NCI-H2227 treated with DMSO at 0.1 percent for 48 hours (cell line): Measurements from ENCODE around the gene KLHDC7B.

Experiments used
- DNase-seq: peaks from one replicate; lab custom pipeline; 2025; lab: John Stamatoyannopoulos, UW

The KLHDC7B gene

DNA sequence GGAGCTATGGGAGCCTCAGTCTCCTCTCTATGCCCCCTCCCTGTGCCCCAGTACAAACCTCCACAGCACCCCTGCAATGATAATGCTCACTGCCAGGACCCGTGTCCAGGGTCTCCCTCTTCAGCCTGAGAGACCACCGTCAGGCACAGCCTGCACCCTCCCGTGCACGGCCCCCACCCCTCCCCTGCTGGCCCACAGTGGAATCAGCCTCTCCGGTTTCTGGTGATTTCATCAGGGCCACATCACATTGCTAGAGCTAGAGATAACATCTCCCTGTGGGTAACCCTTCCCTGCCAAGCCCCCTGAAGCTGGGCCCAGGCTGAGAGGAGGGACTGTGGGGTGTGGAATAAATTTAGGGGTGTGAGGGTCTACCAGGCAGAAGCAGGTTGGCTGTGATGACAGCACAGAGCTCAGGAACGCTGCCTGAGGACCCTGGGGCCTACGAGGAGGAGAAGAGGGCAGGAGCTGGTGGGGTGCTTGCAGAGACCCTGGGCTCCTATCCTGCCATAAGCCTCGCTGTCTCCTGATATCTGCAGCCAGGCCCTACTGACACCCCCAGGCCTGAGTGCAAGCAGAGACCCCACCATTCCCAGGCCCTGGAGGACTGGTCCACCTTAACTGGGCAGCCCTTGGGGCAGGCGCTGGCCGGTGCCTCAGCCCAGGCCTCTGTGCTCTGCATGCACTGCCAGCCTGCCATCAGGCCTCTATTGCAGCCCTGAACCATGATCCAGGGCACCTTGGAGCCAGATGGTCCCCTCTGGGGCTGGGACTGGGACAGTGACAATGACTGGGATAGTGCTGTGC, at the start of gene KLHDC7B:
Gene KLHDC7B, plus strand, starts transcription at position 378 of the 804 bp plus-strand sequence. Its CDS starts 345 bp downstream, at position 723.
- DNase-seq: no peak

DNA sequence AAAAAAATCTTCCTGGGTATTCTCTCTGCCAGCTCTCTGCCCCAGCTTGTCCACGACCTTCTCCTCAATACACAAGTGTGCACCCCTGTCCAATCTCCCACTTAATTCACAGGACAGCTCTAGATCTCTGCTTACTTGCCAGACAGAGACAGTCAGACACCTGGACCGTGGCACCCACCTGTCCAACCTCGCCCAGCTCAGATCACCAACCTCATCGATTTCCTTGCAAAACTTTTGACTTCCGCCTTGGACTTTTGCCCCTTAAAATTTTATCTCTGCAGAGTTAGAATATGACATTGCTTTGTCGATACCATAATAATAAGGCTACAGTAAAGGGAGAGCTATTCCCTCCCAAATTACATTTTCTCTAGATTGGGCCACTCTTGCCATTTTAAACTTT, 48.6 kb upstream of the KLHDC7B start:
- no peak for DNase-seq

DNA sequence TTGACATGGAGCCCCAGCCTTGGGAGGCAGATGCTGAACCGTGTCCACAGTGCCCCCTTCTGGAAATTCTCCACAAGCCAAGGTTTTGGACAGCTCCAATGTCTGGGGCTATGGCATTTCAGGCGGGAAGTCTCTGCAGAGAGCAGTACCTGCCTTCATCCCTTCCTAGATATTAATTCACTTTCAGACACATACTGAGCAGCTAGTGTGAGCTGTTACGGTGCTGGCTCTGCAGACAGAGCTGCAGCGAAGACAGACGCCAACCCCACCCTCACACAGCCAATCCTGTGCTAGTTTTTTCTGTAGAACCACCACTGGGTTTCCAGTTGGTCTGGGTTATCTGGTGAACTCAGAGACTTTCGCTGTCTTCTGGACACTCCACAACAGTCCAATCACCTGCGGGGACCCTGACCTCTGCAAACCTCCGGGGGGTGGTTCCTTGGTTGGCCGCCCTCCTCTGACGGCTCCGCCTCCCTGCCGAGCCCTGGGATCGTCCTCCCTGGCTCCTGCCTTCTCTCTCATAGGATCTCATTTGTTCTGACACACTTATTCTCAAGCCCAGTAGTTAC, 47.3 kb upstream of the KLHDC7B start:
- DNase-seq: peak; percentile 68

DNA sequence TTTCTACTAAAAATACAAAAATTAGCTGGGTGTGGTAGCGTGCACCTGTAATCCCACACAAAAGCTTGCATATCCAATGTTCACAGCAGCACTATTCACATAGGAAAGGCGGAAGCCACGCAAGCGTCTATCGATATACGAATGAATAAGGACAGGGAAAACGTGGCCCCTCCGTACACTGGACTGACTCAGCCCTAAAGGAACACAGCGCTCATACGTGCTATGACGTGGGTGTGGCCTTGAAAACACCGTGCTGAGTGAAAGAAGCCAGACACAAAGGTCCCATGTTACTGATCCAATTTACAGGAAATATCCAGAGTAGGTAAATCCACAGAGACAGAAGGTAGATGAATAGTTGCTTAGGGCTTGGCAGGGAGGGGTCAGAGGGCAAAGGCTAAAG, 45.2 kb upstream of the KLHDC7B start:
- DNase-seq: no peak

DNA sequence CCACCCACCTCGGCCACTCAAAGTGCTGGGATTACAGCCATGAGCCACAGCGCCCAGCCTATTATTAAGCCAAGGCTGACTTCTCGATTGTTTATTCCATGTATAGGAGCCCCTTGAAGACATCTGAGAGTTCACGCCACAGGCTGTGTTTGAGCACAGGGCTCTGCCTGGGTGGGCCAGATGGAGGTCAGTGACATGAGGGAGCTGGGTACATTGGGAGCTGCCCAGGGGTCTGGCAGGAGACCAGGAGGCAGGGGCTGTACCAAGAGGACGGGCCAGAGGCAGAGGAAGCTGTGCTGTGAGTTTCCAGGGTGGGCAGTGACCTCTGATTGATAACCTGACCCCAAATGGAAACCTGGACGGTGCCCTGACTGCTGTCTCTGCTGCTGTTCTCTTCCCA, 43.6 kb upstream of the KLHDC7B start:
- DNase-seq: no peak

DNA sequence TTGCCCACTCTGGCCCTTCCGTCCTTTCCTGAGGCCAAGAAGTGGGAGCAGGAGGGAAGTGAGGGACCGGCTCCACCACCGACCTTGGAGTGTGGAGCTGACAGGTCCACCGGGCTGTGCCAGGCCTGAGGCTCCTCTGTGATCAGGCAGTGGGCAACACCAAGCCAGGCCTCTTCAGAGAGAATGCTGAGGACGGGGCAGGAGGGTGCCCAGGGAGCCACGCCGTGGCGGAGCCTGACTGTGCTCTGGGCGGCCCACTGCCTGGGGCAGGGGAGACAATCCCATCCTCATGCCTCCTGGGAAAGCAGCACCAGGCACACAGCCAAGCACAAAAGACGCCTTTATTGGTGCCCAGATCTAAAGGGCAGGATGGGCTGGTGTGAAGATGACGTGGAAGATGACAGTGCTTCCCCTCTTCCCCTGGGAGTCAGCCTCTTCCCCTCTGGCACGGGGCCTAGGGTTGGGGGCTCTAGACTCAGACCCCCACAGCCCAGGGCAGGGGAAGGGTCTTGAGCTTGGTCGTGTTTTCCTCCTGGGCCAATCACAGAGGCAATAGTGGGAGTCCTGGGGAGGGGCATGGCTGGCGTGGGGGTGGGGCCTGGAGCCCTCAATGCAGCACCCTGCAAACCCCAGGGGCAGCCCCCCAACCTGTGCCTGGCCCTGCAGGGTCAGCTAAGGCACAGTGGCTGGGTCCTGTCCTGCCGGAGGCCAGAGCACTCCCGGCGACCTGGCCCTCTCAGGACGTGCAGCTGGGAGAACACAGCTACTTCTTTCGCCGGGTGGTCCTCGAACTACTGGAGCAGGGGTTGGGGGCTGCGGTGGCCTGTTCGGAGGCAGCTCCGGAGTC, 42.8 kb upstream of the KLHDC7B start:
- DNase-seq: no peak

DNA sequence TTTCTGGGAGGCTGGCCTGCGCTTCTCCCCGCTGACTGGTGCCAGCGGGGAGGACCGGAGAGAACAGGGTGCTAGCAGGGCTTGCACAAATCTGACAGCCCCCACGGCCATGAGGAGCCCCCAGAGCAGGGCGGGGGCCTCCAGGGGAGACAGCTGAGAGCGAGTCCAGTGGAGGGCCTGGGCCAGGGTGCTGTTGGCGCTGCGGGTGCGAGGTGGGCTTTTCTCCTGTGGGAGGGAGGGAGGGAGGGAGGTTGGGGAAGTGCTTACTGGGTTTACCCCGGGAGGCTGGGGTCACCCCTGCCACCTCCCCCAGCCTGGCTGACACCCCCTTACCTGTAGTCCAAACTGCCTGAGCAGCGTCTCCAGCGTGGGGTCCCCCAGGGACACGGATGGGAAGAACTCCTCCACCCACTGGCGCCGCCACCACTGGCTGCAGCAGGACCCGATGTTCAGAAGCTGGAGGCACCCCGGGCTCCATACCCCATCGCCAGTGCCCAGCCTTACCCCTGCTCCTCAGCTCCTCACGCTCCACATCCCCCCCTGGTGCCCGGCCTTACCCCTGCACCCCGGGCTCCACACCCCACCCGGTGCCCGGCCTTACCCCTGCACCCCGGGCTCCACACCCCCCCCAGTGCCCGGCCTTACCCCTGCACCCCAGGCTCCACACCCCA, 42.1 kb upstream of the KLHDC7B start:
- no peak for DNase-seq

DNA sequence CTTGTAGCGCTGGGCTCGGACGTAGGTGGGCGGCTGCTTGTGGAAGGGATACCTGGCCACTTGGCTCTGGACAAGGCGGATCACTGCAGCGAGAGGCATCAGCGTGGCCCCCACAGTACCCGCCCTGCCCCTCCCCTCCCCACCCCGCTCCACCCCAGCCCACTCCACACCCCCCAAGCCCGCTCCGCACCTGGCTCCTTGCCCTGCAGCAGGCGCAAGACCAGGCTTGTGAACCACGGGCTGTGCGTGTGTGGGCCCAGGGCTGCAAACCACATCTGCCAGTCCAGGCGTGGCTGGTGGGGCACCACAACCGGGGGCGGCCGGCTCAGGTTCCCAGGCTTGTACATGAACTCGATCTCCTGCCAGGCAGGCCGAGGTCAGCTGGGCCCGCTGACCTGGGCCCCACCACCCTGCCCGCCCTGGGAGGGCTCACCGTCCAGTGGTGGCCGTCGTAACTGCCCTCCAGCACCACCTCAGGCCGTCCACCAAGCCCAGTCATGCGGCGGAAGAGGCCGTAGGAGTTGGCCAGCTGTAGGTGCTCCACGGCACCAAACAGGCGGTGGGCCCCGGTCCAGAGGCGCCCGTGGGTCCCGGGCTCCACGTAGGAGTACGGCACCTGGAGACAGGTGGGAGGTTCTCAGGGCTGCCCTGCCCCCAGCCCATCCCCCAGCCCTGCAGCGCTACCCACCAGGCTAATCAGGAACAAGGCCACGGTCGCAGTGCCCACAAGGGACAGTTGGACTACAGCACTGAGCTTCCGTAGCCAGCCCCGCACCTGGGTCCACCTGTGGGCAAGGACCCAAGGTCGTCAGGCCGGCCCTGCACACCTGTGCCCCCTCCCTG, 41.1 kb upstream of the KLHDC7B start:
- DNase-seq: no peak

DNA sequence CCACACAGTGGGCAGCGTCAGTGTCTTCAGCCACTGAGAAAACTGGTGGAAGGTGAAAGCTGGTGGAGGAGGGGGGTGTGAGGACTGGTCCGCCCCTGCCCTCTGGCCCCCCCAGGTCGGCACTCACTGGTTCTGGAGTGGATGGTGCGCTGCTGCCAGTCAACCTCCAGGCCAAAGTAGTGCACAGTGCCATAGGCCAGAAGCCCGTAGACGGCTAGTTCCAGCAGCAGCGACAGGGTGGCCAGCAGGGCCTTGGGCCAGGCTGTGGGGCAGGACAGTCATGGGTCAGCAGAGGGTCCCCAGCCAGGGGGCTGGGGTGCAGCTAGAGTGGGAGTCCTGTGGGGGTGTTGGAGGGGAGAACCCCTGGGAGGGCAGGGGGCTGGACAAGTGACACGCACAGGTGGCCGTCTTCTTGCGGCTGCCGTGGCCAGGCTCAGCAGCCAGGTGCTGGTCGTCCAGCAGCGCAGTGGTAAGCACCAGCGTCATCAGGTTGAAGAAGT, 40.4 kb upstream of the KLHDC7B start:
- DNase-seq: no peak

DNA sequence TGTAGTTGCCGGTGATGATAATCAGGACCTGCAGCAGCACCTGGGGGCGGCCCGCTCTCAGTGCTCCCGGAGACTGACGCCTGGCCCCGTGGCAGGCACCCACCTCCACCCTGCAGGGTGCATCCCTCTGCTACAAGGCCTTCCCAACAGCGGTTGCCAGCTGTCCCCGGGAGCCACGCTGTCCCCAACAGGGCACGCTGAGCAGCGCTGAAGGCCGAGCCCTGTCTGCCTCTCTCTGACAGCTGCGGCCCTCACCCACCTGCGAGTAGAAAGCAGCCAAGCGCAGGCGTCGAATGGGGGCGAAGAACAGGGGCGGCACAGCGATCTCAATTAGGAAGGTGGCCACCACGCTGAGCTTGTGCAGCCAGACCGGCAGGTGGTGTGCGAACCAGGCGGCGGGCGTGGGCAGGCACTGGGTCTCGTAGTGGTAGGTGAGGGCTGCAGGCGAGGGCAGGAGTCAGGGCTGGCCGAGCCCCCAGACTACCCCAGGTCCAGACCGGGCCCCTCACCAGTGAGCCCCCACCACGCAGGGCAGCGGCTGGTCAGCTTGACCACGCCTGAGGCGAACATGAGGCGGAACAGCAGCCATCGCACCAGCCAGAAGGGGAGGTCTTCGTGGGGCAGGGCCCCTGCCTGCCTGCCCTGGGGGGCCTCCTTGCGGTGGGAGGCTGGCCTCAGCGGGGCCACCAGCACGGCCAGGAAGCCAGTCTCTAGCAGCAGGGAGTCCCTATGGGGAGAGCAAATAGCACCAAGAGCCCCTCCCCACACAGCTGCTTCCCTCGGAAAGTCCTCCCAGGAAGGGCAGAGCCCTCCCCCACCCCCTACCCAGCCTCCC, 39.7 kb upstream of the KLHDC7B start:
- DNase-seq: no peak

DNA sequence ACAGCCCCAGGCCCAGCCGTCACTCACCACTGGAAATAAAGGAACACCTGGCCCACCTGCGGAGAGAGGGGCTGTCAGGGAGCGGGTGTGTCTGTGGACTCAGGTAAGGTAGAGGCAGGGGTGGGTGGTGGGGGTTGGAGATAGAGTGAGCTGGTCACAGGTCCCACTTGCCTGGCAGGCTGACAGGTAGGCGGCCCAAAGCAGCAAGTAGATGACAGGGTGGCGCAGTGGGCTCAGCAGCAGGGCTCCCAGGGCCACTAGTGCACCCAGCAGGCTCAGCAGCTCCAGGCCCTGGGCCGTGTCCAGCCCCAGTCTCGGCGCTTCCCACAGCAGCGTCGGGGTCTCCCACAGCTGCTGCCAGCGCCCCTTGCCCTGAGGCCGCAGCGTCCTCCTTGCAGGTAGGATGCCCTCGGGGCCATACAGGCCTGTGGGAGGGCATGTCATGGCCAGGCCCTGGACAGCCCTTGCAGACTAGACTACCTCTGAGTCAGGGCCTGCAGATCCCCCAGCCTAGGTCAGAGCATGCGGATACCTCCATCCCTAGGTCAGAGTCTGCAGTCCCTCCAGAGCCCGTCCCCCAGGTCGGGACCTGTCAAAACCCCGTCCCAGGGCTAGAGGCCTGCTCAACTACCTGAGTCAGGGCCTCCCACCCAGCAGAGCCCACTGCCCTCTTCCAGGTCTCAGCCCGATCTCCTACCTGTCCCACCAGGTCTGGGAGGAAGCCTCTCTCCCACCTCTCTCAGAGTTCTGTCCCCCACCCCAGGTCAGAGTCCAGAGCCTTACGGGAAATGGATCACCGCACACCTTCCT, 38.9 kb upstream of the KLHDC7B start:
- no peak for DNase-seq

DNA sequence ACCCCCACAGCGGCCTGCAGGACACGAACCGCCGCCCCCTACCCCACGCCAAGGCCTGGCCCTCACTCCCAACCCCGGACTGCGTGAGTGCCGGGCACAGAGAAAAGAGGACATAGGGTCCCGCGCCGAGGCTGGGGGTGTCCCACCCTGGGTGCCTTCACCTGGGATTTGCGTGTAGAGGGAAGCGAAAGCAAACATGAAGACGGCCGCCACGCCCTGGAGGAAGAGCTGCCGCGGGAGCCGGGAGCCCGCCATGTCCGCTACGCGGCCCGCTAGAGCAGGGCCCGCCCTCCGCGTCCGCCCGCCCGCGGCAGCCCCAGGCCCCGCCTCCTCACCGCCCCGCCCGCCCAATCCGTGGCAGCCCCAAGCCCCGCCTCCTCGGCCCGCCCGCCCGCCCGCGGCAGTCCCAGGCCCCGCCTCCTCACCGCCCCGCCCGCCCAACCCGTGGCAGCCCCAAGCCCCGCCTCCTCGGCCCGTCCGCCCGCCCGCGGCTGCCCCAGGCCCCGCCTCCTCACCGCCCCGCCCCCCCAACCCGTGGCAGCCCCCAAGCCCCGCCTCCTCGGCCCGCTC, 38.2 kb upstream of the KLHDC7B start, which contains the start of gene LMF2:
Gene LMF2, minus strand, starts transcription at position 282 of the 570 bp plus-strand sequence. Its CDS starts 27 bp downstream, at position 255.
- DNase-seq: peak; percentile 91

DNA sequence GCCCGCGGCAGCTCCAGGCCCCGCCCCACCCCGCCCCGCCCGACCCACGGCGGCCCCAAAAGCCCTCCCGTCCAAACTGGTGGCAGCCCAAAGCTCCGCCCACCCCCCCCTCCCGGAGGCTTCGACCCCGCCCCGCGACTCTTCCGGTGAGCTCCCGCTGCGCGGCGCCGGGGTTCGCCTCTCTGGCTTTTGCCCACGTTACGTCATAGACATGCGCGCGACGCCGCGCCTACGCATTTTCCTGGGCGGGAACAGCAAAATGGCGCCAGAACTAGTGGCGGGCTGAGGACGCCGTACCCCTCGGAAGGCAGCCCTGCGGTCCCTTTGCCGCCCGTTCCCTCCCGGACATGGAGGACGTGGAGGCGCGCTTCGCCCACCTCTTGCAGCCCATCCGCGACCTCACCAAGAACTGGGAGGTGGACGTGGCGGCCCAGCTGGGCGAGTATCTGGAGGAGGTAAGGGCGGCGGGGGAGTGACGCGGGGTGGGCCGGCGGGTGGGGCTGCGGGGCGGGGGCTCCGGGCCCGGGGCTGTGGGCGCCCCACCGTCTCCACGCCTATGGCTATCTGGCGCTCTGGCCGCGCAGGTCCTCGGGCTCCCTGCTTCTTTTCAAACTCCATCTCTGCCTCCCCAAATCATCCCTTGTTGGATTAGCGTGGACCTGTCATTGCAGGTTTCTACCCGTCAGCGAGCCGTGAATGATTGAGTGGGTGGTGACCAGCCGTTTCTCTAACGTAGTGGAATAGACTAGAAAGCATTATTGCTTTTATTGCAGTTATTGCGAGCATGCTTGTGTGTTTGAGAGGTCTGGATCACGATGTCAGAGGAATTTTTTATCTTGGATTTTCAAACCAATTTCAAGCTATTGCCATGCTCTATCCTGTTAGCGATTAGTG, 37.5 kb upstream of the KLHDC7B start, which contains the start of gene NCAPH2:
Gene NCAPH2, plus strand, starts transcription at position 234 of the 894 bp plus-strand sequence. Its CDS starts 114 bp downstream, at position 348.
- DNase-seq: peak; percentile 91

DNA sequence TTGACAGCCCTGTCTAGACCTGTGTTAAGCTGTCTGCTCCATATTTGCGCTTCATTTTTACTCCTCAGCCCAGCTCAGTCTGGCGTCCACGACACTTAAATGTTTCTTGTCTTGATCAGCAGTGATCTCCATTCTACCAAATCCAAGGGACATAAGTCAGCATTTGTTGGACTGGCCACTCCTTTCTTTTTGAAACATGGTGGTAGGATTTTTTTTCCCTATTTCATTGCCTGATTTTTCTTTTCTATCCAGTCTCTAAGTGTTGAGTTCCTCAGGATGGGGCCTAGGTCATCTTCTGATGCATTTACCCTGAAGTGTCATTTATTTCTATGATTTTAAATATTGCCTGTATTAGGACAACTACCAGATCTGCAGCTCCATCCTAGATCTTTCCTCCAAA, 36.8 kb upstream of the KLHDC7B start:
- no peak for DNase-seq

DNA sequence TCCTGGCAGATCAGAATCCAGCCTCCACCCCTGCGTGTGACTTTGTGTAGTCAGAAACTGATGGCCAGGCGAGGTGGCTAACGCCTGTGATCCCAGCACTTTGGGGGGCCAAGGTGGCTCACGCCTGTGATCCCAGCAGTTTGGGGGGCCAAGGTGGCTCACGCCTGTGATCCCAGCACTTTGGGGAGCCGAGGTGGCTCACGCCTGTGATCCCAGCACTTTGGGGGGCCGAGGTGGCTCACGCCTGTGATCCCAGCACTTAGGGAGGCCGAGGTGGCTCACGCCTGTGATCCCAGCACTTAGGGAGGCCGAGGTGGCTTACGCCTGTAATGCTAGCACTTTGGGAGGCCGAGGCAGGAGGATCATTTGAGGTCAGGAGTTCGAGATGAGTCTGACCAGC, 32.5 kb upstream of the KLHDC7B start:
- no peak for DNase-seq

DNA sequence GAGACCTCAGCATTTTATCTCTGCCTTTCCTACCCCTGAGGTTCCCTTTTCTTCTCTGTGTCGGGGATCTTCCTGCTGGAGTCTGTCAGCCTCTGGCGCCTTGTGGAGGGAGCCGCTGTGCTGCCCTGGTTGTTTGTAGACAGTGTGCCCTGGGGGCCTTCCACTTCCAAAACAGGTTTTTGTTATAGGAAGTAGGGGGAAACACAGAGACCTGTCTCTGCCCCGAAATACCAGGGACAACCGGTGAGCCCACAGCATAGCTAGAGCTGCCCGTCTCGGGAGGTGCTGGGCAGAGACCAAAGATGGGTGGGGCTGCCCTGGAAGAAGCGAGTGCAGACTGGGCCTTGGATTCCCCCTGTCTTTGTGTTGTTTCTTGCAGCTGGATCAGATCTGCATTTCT, 29.6 kb upstream of the KLHDC7B start:
- no peak for DNase-seq

DNA sequence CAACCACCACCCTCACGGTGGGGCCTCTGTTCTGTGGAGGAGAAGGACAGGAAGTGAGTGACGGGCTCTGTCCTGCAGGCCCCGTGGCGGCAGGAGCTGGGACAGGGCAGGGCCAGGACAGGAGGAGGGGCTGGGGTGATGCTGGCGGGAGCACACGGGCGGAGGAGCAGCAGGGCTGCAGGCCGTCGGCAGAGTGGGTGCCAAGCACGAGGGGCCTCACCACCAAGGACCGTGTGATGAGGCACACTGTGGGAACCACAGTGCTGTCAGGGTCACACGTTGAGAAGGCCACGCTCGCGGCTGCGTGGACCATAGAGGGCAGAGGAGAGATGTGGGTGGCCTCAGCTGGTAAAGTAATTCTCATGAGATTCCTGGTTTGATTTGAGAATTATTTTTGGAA, 28.8 kb upstream of the KLHDC7B start:
- DNase-seq: no peak
